Erythroblast (primary cell): ENCODE data around the gene CBR4.
"Not testable (repeated sequence)": the region's sequence is repeated elsewhere in the genome, so short reads cannot be mapped to it uniquely, and the experiment has no call there.

Experiments
- DNase-seq, 2 experiments: peaks; one replicate each; lab custom pipeline; 2025; lab: John Stamatoyannopoulos, UW
- GATA1 ChIP-seq: IDR thresholded peaks from 2 replicates; pipeline ENCODE4 v1.6.1; 2011; ENCODE audit warnings: low read depth, mild to moderate bottlenecking, control low read depth, low read length, moderate library complexity
- POLR2A ChIP-seq: IDR thresholded peaks from 2 replicates; pipeline ENCODE4 v1.6.1; 2011; ENCODE audit warnings: mild to moderate bottlenecking, low read length

The CBR4 gene

GRCh38 chr4:169044714-169045447, 34.8 kb upstream of the CBR4 start:
- no peak for DNase-seq
- TF ChIP-seq POLR2A (no peak), GATA1 (no peak)

DNA sequence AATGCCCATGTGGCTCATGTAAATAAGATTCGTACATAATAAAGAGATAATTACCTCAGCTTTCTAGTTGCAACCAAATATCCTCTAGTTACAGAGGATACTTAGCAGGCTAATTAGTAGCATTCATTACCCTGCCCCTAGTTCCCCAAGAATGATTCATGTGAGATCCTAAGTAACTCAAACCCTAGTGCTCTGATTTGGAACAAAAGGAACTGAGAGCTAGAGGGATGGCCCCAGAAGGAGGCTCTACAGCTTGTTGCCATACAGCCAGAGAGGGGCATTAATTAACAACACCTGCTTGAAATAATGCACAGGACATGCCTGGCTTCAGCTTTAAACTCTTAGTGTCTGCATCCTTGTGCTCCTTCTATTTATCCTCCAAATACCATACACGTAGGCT, 32.6 kb upstream of the CBR4 start:
- no peak for TF ChIP-seq POLR2A
- TF ChIP-seq GATA1: no peak
- DNase-seq: no peak

GRCh38 chr4:169040559-169041261, 30.7 kb upstream of the CBR4 start:
- no peak for DNase-seq
- TF ChIP-seq GATA1 (no peak), POLR2A (no peak)

DNA sequence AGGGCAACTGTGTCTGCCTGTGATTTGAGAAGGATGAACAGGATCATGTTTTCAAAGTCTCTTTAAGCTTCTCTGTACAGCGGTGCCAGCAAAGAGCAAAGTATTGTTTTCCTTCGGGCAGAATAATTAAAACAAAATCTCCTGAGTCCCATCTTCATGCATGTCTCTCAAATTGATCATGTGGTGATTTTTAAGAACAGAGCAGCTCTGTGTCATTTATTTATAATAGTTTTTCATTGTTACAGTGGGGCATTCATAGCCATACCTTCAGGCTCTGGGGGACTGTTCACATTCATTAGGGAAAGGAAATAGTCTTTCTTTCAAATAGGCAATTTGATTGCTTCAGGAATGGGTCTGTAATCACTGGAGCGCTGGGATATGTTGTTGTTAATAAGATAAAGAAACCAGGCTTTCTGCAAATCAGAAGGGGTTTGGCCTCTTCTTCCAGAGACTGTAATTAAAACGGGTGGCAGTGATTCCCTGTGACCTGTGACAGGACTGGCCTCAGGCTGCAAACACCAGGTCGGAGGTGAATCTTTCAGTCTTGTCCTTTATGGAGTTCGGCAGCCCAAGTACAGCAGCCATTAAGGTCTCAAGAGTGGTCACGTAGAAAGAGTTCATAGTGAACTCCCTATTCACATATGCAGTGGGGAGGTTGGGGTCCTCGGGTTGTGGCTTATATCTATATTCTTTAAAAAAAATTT, 29.3 kb upstream of the CBR4 start:
- no peak for DNase-seq

GRCh38 chr4:169037506-169037905, 27.5 kb upstream of the CBR4 start:
- TF ChIP-seq POLR2A: no peak
- TF ChIP-seq GATA1: no peak
- DNase-seq: no peak

More for the DNA sequence above, 29.3 kb upstream of the CBR4 start:
- TF ChIP-seq GATA1: no peak
- TF ChIP-seq POLR2A: no peak

DNA sequence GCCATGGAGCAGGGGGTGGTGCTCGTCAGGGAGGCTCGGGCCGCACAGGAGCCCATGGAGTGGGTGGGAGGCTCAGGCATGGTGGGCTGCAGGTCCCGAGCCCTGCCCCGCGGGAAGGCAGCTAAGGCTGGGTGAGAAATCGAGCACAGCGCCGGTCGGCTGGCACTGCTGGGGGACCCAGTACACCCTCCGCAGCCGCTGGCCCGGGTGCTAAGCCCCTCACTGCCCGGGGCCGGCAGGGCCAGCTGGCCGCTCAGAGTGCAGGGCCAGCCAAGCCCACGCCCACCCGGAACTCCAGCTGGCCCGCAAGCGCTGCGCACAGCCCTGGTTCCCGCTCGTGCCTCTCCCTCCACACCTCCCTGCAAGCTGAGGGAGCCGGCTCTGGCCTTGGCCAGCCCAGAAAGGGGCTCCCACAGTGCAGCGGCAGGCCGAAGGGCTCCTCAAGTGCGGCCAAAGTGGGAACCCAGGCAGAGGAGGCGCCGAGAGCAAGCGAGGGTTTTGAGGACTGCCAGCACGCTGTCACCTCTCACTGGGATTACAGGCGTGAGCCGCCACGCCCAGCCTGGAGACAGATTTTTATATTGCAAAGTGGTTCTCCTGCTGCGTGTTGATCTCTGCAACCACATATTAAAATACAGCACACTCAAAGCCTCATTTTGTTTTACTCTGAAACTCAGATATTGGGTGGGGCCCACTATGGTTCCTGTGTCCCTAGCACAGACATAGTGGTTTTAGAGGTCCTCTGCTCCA, 26.0 kb upstream of the CBR4 start:
- not testable (repeated sequence) for DNase-seq

- TF ChIP-seq POLR2A (no peak), GATA1 (no peak)
- peak; percentile 7 to 43 for DNase-seq
These were observed 23.6 kb upstream of the CBR4 start for GRCh38 chr4:169033660-169034059.

GRCh38 chr4:169032883-169033645, 23.0 kb upstream of the CBR4 start:
- no peak for DNase-seq
- TF ChIP-seq POLR2A (no peak), GATA1 (no peak)

GRCh38 chr4:169032194-169032593, 22.1 kb upstream of the CBR4 start:
- DNase-seq: no peak
- TF ChIP-seq GATA1: no peak

GRCh38 chr4:169031392-169031791, 21.3 kb upstream of the CBR4 start:
- DNase-seq: no peak
- no peak for TF ChIP-seq POLR2A
- TF ChIP-seq GATA1: no peak

- TF ChIP-seq POLR2A (no peak), GATA1 (no peak)
- no peak for DNase-seq
These were observed 20.5 kb upstream of the CBR4 start for GRCh38 chr4:169030562-169030982.

- TF ChIP-seq POLR2A (no peak), GATA1 (no peak)
- DNase-seq: no peak
These were observed 19.9 kb upstream of the CBR4 start for GRCh38 chr4:169029947-169030346.

GRCh38 chr4:169027663-169028062, 17.6 kb upstream of the CBR4 start:
- TF ChIP-seq POLR2A: no peak
- DNase-seq: no peak
